Neural cell (in vitro differentiated cells): Measurements from ENCODE around the gene ZNF497. TPM values are rescaled to one million over a fixed set of nuclear protein-coding genes. Genes with fewer than 3 reads are reported as not detected.

Experiments used
- H2AFZ ChIP-seq: fragments of 200-600, 300-800 bp; sonication (generic), shearing (Covaris generic); 2 replicates; pipeline ENCODE4 v1.6.0; 2014; ENCODE audit warnings: low read depth, mild to moderate bottlenecking, antibody characterized with exemption, low read length, moderate library complexity
- H3F3A ChIP-seq: fragments of 200-600 bp; shearing (Covaris generic); 2 replicates; pipeline ENCODE4 v1.6.1; 2016; ENCODE audit warnings: mild to moderate bottlenecking, moderate library complexity, mixed read lengths, antibody characterized with exemption, low read length; ENCODE audit not compliant: insufficient read depth, poor library complexity, severe bottlenecking
- H3K27ac ChIP-seq: fragments of 200-600, 300-800 bp; sonication (generic), shearing (Covaris generic); 2 replicates; pipeline ENCODE4 v1.5.1; 2014; ENCODE audit warnings: mild to moderate bottlenecking, low read length, moderate library complexity
- H3K27me3 ChIP-seq: fragments of 300-800, 200-600 bp; sonication (generic), shearing (Covaris generic); 2 replicates; pipeline ENCODE4 v1.6.0; 2014; ENCODE audit warnings: mild to moderate bottlenecking, low read depth, low read length, moderate library complexity; ENCODE audit not compliant: insufficient read depth
- H3K36me3 ChIP-seq: fragments of 300-800, 200-600 bp; sonication (generic), shearing (Covaris generic); 2 replicates; pipeline ENCODE4 v1.5.1; 2014; ENCODE audit warnings: mild to moderate bottlenecking, antibody characterized with exemption, low read length, moderate library complexity; ENCODE audit not compliant: insufficient read depth
- H3K4me2 ChIP-seq: fragments of 300-800, 200-600 bp; sonication (generic), shearing (Covaris generic); 2 replicates; pipeline ENCODE4 v1.6.0; 2014; ENCODE audit warnings: mild to moderate bottlenecking, low read length
- H3K4me3 ChIP-seq: fragments of 300-800, 200-600 bp; sonication (generic), shearing (Covaris generic); 2 replicates; pipeline ENCODE4 v1.5.1; 2014; ENCODE audit warnings: mild to moderate bottlenecking, low read length, moderate library complexity
- H3K79me2 ChIP-seq: fragments of 200-600 bp; shearing (Covaris generic); replicated peaks from 2 replicates; pipeline ENCODE4 v1.6.0; 2014; ENCODE audit warnings: mild to moderate bottlenecking, low read length, moderate library complexity; ENCODE audit not compliant: insufficient read depth
- H3K9ac ChIP-seq: fragments of 300-800, 200-600 bp; sonication (generic), shearing (Covaris generic); 2 replicates; pipeline ENCODE4 v1.6.1; 2016; ENCODE audit warnings: mild to moderate bottlenecking, low read length, mixed read lengths
- H3K9me2 ChIP-seq: fragments of 200-600 bp; shearing (Covaris generic); 2 replicates; pipeline ENCODE4 v1.6.1; 2016; ENCODE audit warnings: mild to moderate bottlenecking, low read length, mixed read lengths; ENCODE audit not compliant: insufficient read depth
- H3K9me3 ChIP-seq: fragments of 200-600, 300-800 bp; sonication (generic), shearing (Covaris generic); 2 replicates; pipeline ENCODE4 v1.6.1; 2016; ENCODE audit warnings: mild to moderate bottlenecking, mixed run types, low read length, moderate library complexity, mixed read lengths
- H4K20me1 ChIP-seq: fragments of 200-600 bp; shearing (Covaris generic); 2 replicates; pipeline ENCODE4 v1.6.1; 2016; ENCODE audit warnings: mild to moderate bottlenecking, mixed run types; ENCODE audit not compliant: insufficient read depth
- CTCF ChIP-seq: fragments of 450-650 bp; IDR thresholded peaks from 2 replicates; pipeline ENCODE4 v1.5.1; 2014; ENCODE audit warnings: antibody characterized with exemption, mild to moderate bottlenecking, moderate library complexity; ENCODE audit not compliant: poor library complexity, severe bottlenecking
- EP300 ChIP-seq: fragments of 450-650 bp; conservative IDR thresholded peaks from 2 replicates; pipeline ENCODE4 v1.6.1; 2014; ENCODE audit warnings: antibody characterized with exemption, mild to moderate bottlenecking, moderate library complexity; ENCODE audit not compliant: poor library complexity, severe bottlenecking
- EZH2 ChIP-seq: fragments of 200-600, 300-800 bp; shearing (Covaris generic), sonication (generic); IDR thresholded peaks from 2 replicates; pipeline ENCODE4 v1.6.1; 2014; ENCODE audit warnings: antibody characterized with exemption, low read length, borderline replicate concordance, mild to moderate bottlenecking; ENCODE audit not compliant: insufficient read depth, poor library complexity, severe bottlenecking
- MXI1 ChIP-seq: fragments of 450-650 bp; conservative IDR thresholded peaks from 2 replicates; pipeline ENCODE4 v1.6.1; 2014; ENCODE audit warnings: antibody characterized with exemption, mild to moderate bottlenecking; ENCODE audit not compliant: poor library complexity, severe bottlenecking
- POLR2AphosphoS5 ChIP-seq: IDR thresholded peaks from 2 replicates; pipeline ENCODE4 v1.6.1; 2012
- RAD21 ChIP-seq: fragments of 450-650 bp; conservative IDR thresholded peaks from 2 replicates; pipeline ENCODE4 v1.6.1; 2014; ENCODE audit warnings: antibody characterized with exemption, mild to moderate bottlenecking, moderate library complexity
- REST ChIP-seq: IDR thresholded peaks from 2 replicates; pipeline ENCODE4 v1.6.1; 2012; ENCODE audit warnings: borderline replicate concordance
- SMC3 ChIP-seq: fragments of 450-650 bp; conservative IDR thresholded peaks from 2 replicates; pipeline ENCODE4 v1.6.1; 2014; ENCODE audit warnings: antibody characterized with exemption, mild to moderate bottlenecking, moderate library complexity; ENCODE audit not compliant: poor library complexity
- TAF1 ChIP-seq: IDR thresholded peaks from 2 replicates; pipeline ENCODE4 v1.6.1; 2012; ENCODE audit warnings: low read depth
- polyA plus RNA-seq: library from polyadenylated mRNA; depleted of rRNA; stranded (reverse); fragments of >200 nt; gene quantifications from 2 replicates; pipeline ENCODE4 v1.2.3, GENCODE V29; 2014

ZNF497 gene
- polyA plus RNA-seq, 1 donor from 2014 or later: 13.7 TPM

GRCh38 chr19:58317476-58318072 is 45.0 kb downstream of the ZNF497 start:
- H2AFZ ChIP-seq: no peak overlapping the region
- peaks cover 17% of the 10 kb centered on the region for H3K36me3 ChIP-seq
- TF ChIP-seq POLR2AphosphoS5 (no peak), RAD21 (no peak), SMC3 (no peak), EZH2 (no peak), TAF1 (no peak), MXI1 (no peak), EP300 (no peak), CTCF (no peak)
- H3F3A ChIP-seq: no peaks in the 10 kb centered on the region
- H3K79me2 ChIP-seq: no peaks in the 10 kb centered on the region
- H3K27me3 ChIP-seq: no peaks in the 10 kb centered on the region
- H3K9me2 ChIP-seq: no peaks in the 10 kb centered on the region
- no peak overlapping the region for H3K9ac ChIP-seq
- no peaks in the 10 kb centered on the region for H3K9me3 ChIP-seq
- H3K27ac ChIP-seq: no peak overlapping the region
- no peaks in the 10 kb centered on the region for H4K20me1 ChIP-seq
- H3K4me2 ChIP-seq: no peak overlapping the region
- H3K4me3 ChIP-seq: no peak overlapping the region

GRCh38 chr19:58315580-58315979 is 47.0 kb downstream of the ZNF497 start:
- H3K9me2 ChIP-seq: no peaks in the 10 kb centered on the region
- H3K27me3 ChIP-seq: no peaks in the 10 kb centered on the region
- H4K20me1 ChIP-seq: no peaks in the 10 kb centered on the region
- no peaks in the 10 kb centered on the region for H3K79me2 ChIP-seq
- no peak for TF ChIP-seq EZH2
- H3K4me3 ChIP-seq: no peak overlapping the region
- no peak overlapping the region for H2AFZ ChIP-seq
- H3K27ac ChIP-seq: no peak overlapping the region
- peaks cover 32% of the 10 kb centered on the region for H3K36me3 ChIP-seq
- H3K9ac ChIP-seq: no peak overlapping the region
- H3K4me2 ChIP-seq: no peak overlapping the region
- H3K9me3 ChIP-seq: no peaks in the 10 kb centered on the region
- no peaks in the 10 kb centered on the region for H3F3A ChIP-seq

- Histone ChIP-seq H2AFZ (no peak overlapping the region), H3K9me2 (no peaks in the 10 kb centered on the region), H3K9ac (no peak overlapping the region), H3K9me3 (no peaks in the 10 kb centered on the region), H3K4me2 (no peak overlapping the region), H3K4me3 (no peak overlapping the region), H3F3A (no peaks in the 10 kb centered on the region), H3K36me3 (peaks cover 31% of the 10 kb centered on the region), H4K20me1 (no peaks in the 10 kb centered on the region), H3K27ac (no peak overlapping the region), H3K79me2 (peaks cover 13% of the 10 kb centered on the region), H3K27me3 (no peaks in the 10 kb centered on the region)
- no peak for TF ChIP-seq SMC3
- no peak for TF ChIP-seq TAF1
- no peak for TF ChIP-seq EP300
- TF ChIP-seq MXI1: no peak
- no peak for TF ChIP-seq REST
Measured at GRCh38 chr19:58311345-58311865, 51.1 kb downstream of the ZNF497 start.
